SU-DHL-6 (cell line): ENCODE data around the gene TSN.
"Not testable (repeated sequence)": the region's sequence is repeated elsewhere in the genome, so short reads cannot be mapped to it uniquely, and the experiment has no call there.

Source experiments
- H2AFZ ChIP-seq: fragments of 200-600 bp; sonication (generic); 2 replicates; pipeline ENCODE4 v1.6.1; 2014; ENCODE audit warnings: low read depth, mild to moderate bottlenecking, moderate library complexity, mixed read lengths, antibody characterized with exemption, low read length; ENCODE audit not compliant: severe bottlenecking
- H3F3A ChIP-seq: fragments of 200-600 bp; shearing (Covaris generic); 2 replicates; pipeline ENCODE4 v1.6.0; 2016; ENCODE audit warnings: antibody characterized with exemption, mild to moderate bottlenecking; ENCODE audit not compliant: insufficient read depth
- H3K27ac ChIP-seq: fragments of 200-600 bp; sonication (generic); 2 replicates; pipeline ENCODE4 v1.5.1; 2016; ENCODE audit warnings: low read depth, mild to moderate bottlenecking, low read length, moderate library complexity, mixed read lengths
- H3K27me3 ChIP-seq: fragments of 200-600 bp; sonication (generic), shearing (Covaris generic); 2 replicates; pipeline ENCODE4 v1.6.0; 2014; ENCODE audit warnings: mild to moderate bottlenecking, low read length
- H3K36me3 ChIP-seq: fragments of 200-600 bp; sonication (generic); 2 replicates; pipeline ENCODE4 v1.6.1; 2014; ENCODE audit warnings: mild to moderate bottlenecking, low read length, mixed read lengths
- H3K4me2 ChIP-seq: fragments of 300-600, 200-600 bp; shearing (Covaris generic), sonication (generic); 2 replicates; pipeline ENCODE4 v1.6.0; 2014; ENCODE audit warnings: low read length, low read depth, mild to moderate bottlenecking; ENCODE audit not compliant: poor library complexity, severe bottlenecking
- H3K4me3 ChIP-seq: fragments of 200-600 bp; sonication (generic); 2 replicates; pipeline ENCODE4 v1.5.1; 2014; ENCODE audit warnings: antibody characterized with exemption, low read length, mild to moderate bottlenecking, mixed read lengths; ENCODE audit not compliant: insufficient read depth, poor library complexity, severe bottlenecking
- H3K79me2 ChIP-seq: fragments of 200-600 bp; sonication (generic); 2 replicates; pipeline ENCODE4 v1.6.1; 2014; ENCODE audit warnings: mild to moderate bottlenecking, low read length, moderate library complexity; ENCODE audit not compliant: insufficient read depth
- H3K9ac ChIP-seq: fragments of 200-600 bp; sonication (generic); 2 replicates; pipeline ENCODE4 v1.7.0; 2014; ENCODE audit warnings: mild to moderate bottlenecking, low read length
- H3K9me2 ChIP-seq: fragments of 200-600 bp; sonication (generic); replicated peaks from 2 replicates; pipeline ENCODE4 v1.6.1; 2014; ENCODE audit warnings: low read length; ENCODE audit not compliant: insufficient read depth
- H3K9me3 ChIP-seq: fragments of 200-600 bp; sonication (generic); 2 replicates; pipeline ENCODE4 v1.6.1; 2014; ENCODE audit warnings: low read length, mixed read lengths; ENCODE audit not compliant: insufficient read depth
- H4K20me1 ChIP-seq: fragments of 200-600 bp; sonication (generic); 2 replicates; pipeline ENCODE4 v1.6.1; 2014; ENCODE audit warnings: low read depth, mild to moderate bottlenecking, antibody characterized with exemption, low read length, moderate library complexity, mixed read lengths
- CTCF ChIP-seq: fragments of 200-600 bp; sonication (generic); IDR thresholded peaks from one replicate; pipeline ENCODE4 v1.5.1; 2017; ENCODE audit warnings: antibody characterized with exemption, mild to moderate bottlenecking, low read length, moderate library complexity; ENCODE audit not compliant: insufficient read depth, poor library complexity, severe bottlenecking
- EZH2phosphoT487 ChIP-seq: fragments of 200-600 bp; sonication (generic), shearing (Covaris generic); conservative IDR thresholded peaks from 2 replicates; pipeline ENCODE4 v1.6.1; 2018; ENCODE audit warnings: mild to moderate bottlenecking, antibody characterized with exemption, low read length, moderate library complexity, mixed read lengths

Gene TSN

GRCh38 chr2:121731366-121731765, 24.1 kb upstream of the TSN start:
- Histone ChIP-seq H3K9me3 (no peaks in the 10 kb centered on the region), H3K27ac (no peak overlapping the region), H3K79me2 (peaks cover 37% of the 10 kb centered on the region), H3K9ac (no peak overlapping the region), H4K20me1 (peaks cover 21% of the 10 kb centered on the region), H3K36me3 (peaks cover 55% of the 10 kb centered on the region), H3K27me3 (no peaks in the 10 kb centered on the region), H2AFZ (no peak overlapping the region), H3K4me2 (no peak overlapping the region), H3K4me3 (no peak overlapping the region), H3K9me2 (no peaks in the 10 kb centered on the region), H3F3A (peaks cover 27% of the 10 kb centered on the region)
- no peak for TF ChIP-seq CTCF
- TF ChIP-seq EZH2phosphoT487, result no peak

- H3K4me3 ChIP-seq, H2AFZ ChIP-seq, H3K9me3 ChIP-seq, H3K27ac ChIP-seq, H3K9ac ChIP-seq, H3K9me2 ChIP-seq, H3K27me3 ChIP-seq: not testable (repeated sequence)
- Histone ChIP-seq H4K20me1 (peaks cover 13% of the 10 kb centered on the region), H3F3A (0 out of 2 replicates have a peak, but pooled peaks cover 11% of the 10 kb centered on the region), H3K36me3 (peaks cover 28% of the 10 kb centered on the region), H3K79me2 (peaks cover 40% of the 10 kb centered on the region), H3K4me2 (peak overlapping the region; percentile 88)
These were observed 20.9 kb upstream of the TSN start for GRCh38 chr2:121734544-121734943.

DNA sequence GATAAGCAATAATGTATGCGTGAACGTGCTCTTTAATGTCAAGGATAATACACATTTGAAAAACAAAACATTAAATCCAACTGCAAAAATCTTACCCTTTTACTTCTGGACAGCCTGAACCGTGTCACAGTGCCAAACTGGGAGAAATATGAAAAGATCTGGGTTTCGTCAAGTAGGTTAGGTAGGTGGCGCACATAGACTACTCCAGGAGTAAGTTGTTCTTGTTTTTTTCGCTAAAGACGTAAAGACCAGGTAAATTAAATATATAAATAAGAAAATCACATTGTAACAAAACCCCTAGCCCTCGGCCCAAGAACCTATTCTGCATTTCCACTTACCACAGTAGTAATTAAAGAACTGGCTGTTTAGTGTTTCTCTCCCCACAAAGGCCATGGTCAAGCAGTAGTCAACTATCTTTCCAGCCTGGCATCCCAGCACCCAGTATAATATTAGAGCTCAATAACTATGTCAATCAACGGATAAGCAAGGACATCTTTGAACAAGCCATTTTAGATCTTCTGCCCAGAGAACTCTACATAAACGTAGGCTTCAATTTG, 19.9 kb upstream of the TSN start:
- H3K79me2 ChIP-seq, result peaks cover 40% of the 10 kb centered on the region
- H3K9ac ChIP-seq, result peak overlapping the region; percentile 96
- peak overlapping the region; percentile 96 for H3K4me3 ChIP-seq
- H2AFZ ChIP-seq, result no peak overlapping the region
- H4K20me1 ChIP-seq, result peaks cover 12% of the 10 kb centered on the region; the same call in 1 of the 2 replicates
- H3K4me2 ChIP-seq, result peak overlapping the region; percentile 88
- H3K36me3 ChIP-seq, result peaks cover 26% of the 10 kb centered on the region
- H3K27me3 ChIP-seq, result no peaks in the 10 kb centered on the region
- no peaks in the 10 kb centered on the region for H3K9me3 ChIP-seq
- 0 out of 2 replicates have a peak, but pooled peaks cover 11% of the 10 kb centered on the region for H3F3A ChIP-seq
- no peaks in the 10 kb centered on the region for H3K9me2 ChIP-seq
- TF ChIP-seq EZH2phosphoT487 (no peak), CTCF (peak; percentile 27)
- H3K27ac ChIP-seq, result peak overlapping the region; percentile 73

DNA sequence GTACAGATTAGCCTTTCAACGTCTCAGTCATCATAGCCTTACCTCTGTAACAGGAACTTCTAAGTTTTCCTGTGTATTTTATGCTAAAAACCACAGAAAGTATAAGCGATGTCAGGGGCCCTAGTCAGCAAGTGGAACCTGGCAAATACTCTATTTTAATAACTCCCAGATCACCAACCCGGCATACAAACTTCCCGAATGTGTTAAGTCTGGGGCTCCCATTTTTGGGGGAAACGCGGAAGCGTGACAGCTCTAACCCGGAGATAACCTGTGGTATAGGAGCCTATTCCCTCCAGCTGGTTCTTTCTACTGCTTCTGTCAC, 19.4 kb upstream of the TSN start:
- TF ChIP-seq EZH2phosphoT487 (no peak), CTCF (no peak)
- peak overlapping the region; percentile 72 for H2AFZ ChIP-seq
- H3K27ac ChIP-seq, result peak overlapping the region; percentile 73

More for the DNA sequence above, 19.4 kb upstream of the TSN start:
- Histone ChIP-seq H3K9me2 (no peaks in the 10 kb centered on the region), H3K9ac (peak overlapping the region; percentile 96), H3K27me3 (no peaks in the 10 kb centered on the region), H3K9me3 (no peaks in the 10 kb centered on the region), H4K20me1 (peaks cover 12% of the 10 kb centered on the region; the same call in 1 of the 2 replicates), H3K4me2 (peak overlapping the region; percentile 88), H3K79me2 (peaks cover 40% of the 10 kb centered on the region), H3F3A (0 out of 2 replicates have a peak, but pooled peaks cover 11% of the 10 kb centered on the region), H3K4me3 (peak overlapping the region; percentile 96), H3K36me3 (peaks cover 26% of the 10 kb centered on the region)
